UCSD-AML1 (cell line): ENCODE measurements around the gene RPSA.
"Not testable (repeated sequence)": the region's sequence is repeated elsewhere in the genome, so short reads cannot be mapped to it uniquely, and the experiment has no call there.

ENCODE experiments used
- DNase-seq: peaks from one replicate; lab custom pipeline; 2025; ENCODE audit not compliant: unreplicated experiment; lab: John Stamatoyannopoulos, UW

RPSA gene

DNA sequence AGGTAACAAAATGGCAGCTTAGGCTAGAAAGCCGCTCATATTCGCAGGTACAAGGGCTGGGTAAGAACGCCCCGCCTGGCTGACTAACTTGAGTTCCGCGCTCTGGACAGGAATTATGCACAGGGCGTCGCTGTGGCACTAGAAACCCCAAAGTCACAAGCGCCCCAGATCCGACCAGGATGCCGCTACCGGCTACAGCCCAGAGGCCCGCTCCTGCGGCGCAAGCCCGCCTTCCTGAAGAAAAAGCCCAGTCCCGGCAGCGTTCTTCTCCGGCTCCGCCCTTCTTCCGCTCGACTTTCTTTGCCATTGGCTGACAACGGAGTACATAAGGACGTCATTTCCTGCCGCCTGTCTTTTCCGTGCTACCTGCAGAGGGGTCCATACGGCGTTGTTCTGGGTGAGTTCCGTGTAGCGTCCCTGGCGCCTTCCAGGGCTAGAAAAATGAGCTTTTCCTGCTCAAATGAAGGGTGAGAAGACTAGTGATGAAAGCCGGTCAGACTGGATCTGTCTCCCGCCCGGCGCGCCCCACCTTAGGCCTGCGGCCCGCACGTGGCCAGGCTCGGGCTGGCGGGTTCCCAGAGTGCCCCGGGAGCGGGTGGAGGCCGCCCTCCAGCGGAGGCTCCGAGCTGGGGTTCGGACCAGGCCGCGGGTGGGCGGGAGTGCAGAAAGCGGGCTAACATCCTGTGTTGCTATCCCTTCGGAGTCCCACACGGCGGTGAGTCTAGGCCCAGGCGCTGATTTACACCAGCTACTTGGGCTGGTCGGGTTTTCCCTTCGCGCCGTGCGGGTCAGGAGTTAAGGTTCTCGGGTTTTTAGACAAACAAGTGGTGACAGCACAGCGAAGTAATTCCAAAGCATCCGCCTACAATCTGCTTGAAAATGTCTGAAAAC is at the start of gene RPSA:
RPSA (plus strand) TSS at position 353 of the 891 bp plus-strand sequence. CDS start 934 bp downstream, outside the sequence.
- DNase-seq = peak; percentile 96

DNA sequence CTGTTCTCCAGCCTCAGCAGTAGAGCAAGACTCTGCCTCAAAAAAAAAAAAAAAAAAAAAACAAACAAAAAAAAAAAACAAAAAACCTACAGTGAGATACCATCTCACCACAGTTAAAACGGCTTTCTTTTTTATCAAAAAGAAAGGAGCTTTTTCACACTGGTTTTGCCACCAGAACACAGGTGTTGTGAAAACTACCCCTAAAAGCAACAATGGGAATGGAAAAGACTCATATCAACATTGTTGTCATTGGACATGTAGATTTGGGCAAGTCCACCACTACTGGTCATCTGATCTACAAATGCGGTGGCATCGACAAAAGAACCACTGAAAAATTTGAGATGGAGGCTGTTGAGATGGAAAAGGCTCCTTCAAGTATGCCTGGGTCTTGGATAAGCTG is 48.2 kb upstream of the RPSA start:
- no peak for DNase-seq

DNA sequence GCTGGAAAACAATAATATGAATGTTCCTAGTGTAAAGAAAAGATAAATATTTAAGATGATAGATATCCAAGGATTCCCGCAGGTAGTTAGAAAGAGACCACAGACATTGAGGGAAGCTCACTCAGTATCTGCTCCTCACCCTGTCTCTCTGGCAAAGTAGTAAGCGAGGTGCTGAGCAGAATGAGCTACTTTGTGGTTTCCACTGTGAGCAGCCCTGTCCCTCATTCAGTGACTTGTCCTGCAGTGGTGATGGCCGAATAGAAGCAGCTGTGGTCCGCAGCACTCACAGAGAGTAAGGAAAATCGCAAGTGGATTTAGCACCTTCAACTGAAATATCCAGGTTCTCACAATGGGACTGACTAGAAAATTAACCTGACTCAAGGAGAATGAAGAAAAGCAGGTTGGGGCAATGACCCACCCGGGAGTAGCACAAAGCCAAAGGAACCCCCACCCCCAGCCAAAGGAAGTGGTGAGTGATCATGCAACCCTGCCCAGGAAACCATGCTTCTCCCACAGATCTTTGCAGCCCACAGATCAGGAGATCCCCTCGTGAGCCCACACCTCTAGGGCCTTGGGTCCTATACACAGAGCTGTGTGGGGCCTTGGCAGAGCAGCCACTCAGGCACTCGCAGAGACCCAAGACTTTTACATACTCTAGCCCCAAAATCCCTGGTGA is 45.1 kb upstream of the RPSA start:
- DNase-seq = peak; percentile 63

DNA sequence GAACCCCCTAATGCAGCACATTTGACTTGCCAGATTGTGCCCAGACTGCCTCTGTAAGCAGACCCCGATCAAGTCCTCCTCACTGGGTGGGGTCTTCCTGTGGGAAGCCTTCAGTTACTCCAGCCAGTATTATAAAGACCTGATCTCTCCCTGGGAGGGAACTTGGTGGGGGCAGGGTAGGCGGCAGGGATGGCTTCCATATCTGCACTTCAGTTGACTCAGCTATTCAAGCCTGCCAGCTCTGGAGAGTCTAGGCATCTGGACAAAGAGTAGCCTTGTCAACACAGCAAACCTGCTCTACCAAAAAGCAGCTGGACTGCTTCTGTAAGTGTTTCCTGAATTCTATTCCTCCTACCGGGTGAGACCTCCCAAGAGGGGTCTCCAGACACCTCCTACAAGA is 44.3 kb upstream of the RPSA start:
- no peak for DNase-seq

GRCh38 chr3:39362812-39363211 is 43.7 kb upstream of the RPSA start:
- DNase-seq = no peak

DNA sequence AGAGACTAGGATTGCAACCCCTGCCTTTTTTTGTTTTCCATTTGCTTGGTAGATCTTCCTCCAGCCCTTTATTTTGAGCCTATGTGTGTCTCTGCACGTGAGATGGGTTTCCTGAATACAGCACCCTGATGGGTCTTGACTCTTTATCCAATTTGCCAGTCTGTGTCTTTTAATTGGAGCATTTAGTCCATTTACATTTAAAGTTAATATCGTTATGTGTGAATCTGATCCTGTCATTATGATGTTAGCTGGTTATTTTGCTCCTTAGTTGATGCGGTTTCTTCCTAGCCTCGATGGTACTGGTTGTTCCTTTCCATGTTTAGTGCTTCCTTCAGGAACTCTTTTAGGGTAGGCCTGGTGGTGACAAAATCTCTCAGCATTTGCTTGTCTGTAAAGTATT is 36.1 kb upstream of the RPSA start:
- not testable (repeated sequence) for DNase-seq

GRCh38 chr3:39372833-39373232 is 33.7 kb upstream of the RPSA start:
- no peak for DNase-seq

GRCh38 chr3:39376959-39377634 is 29.4 kb upstream of the RPSA start:
- DNase-seq = no peak

DNA sequence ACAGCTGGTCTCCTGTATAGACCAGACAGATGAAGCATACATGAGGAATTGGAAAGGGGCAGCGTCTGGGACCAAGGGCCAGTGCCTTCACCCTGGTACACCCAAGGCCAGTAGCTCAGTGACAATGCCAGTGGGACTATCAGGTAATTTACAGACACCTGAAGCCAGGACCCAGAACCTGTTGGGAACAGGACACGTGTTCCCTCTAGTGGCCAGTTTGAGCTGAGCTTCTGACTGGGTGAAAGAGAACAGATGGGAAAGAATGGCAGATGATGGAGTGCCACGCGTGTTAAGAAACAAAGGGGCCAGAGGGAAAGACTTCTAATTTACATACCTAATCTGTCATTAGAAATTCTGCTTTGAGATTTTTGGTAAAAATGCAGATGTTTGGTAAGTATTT is 28.4 kb upstream of the RPSA start:
- no peak for DNase-seq

DNA sequence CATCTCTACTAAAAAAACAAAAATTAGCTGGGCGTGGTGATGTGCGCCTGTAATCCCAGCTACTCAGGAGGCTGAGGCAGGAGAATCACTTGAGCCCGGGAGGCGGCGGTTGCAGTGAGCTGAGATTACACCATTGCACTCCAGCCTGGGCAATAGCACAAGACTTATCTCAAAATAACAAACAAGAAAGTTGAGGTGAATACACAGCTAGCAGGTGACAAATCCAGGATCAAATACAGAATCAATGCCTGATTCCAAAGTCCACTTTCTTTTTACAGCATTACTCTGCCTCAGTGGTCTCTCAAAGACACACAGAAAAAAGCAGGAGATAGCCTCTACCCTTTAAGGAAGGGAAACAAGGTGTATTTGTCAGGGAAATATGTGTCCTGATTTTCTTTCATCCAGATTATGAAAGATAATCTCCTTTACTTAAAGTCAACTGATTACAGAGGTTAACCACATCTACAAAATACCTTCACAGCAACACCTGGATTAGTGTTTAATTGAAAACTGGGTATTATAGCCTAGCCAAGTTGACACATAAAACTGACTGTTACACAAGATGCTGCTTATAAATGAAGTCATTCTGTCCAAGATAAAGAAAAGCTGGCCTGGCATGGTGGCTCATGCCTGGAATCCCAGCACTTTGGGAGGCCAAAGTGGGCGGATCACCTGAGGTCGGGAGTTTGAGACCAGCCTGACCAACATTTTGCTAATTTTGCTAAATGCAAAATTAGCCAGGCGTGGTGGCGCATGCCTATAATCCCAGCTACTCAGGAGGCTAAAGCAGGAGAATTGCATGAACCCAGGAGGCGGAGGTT is 27.4 kb upstream of the RPSA start:
- no peak for DNase-seq

DNA sequence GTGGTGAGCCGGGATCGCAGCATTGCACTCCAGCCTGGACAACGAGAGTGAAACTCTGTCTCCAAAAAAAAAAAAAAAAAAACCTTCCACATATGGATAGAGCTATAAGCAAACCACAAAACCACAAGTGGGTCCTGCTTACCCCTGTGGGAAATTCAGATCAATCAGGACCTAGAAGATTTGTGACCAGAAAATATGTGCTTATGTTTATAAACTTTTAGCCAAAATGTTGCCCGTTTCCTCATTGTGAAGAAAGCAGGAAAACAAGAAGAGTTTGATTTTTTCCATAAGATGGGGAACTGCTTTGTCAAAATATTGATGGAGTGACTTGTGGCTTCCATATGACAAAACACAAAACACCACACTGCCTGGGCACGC is 26.8 kb upstream of the RPSA start:
- no peak for DNase-seq

DNA sequence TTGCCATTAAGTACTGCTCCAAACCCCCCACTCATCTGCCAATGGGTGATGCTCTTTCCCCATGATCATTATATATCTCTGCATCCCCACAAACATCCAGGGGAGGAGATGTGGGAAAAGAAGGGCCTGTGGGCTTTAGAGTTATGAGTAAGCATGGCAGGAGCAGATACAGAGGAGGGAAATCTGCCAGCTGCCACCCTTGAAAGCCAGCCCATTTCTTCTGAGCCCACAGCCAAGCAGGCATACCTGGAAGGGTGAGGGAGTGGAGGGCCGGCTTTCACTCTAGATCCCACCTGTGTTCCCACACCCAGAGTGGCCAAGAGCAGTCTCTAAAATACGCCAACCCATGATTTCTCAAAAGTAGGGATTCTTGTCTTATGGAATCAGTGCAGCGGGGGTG is 25.1 kb upstream of the RPSA start:
- no peak for DNase-seq

- no peak for DNase-seq
Observed at GRCh38 chr3:39383045-39383880, 23.3 kb upstream of the RPSA start, which contains the start of gene SLC25A38. SLC25A38 (plus strand) TSS chr3:39383370; CDS start chr3:39383725, 355 bp downstream.

DNA sequence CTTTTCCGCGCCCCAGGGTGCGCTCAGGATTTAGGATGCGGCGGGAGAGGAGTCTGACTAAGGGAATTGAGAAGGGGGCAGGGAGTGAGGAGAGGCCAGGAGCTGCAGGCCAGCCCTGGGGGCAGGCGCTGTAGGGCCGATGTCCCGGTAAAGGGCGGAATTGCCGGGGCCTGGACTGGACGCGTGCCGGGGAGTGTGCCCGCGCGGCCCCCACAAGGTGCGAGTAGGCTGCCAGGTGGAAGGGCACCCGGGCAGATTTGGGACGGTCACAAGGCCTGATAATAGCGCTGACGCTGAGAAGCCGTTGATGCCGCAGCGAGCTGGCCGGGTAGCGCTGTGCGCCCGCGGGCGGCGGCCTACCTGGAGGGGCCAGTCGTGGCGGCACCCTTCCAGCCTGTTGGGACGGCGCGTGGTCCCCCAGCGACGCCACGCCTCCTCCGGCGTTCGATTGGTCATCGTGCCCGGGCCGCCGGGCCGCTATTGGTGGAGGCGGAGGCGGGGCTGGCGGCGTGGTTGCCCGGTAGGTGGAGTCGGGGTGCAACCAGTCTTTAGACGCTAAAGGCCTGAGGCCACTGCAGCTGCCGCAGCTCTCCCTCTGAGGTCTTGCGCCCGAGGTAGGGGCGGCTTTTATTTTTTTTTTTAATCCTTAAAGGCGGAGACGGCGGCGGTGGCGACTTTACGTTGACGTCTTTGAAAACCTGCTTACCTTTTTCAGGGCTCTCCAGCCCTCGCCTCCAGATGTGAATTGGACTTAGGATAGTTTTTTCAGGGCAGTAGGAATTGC is 22.4 kb upstream of the RPSA start:
- no peak for DNase-seq

DNA sequence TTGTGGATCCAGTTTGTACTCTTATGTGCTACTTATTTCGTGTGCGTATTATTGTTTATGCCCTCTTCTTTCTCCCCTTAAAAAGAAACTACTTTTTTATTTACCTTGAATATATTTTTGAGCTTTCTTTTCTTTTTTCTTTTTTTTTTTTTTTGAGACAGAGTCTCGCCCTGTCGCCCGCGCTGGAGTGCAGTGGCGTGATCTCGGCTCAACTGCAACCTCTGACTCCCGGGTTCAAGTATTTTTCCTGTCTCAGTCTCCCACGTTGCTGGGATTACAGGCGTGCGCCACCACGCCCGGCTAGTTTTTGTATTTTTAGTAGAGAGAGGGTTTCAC is 21.9 kb upstream of the RPSA start:
- no peak for DNase-seq

DNA sequence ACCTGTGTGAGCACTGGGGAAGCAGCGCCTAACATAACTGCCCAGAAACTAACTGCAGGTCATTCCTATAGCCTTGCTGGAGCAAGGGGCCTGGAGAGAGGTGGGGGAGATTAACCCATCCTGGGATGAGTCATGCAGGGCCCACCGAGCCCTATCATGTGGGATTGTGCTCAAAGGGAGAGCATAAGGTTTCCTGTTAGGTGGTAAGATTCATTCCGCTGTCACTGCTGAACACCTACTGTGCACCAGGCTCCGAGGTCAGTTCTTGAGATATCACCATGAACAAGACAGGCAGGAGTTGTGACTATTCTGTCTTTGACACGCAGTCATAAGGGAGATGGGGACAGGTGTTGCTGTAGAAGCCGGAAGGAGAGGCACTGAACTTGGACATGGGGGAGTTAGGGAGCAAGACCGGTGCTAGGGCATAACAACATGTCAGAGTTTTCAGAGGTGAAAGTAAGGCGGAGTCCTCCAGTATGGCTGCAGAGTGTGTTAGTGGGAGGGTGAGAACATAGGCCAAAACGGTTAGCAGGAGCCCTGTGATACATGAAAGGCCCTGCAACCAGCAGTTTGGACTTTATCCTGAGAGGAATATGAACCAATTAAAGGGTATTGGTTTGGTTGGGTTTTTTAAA is 20.9 kb upstream of the RPSA start:
- DNase-seq = no peak

GRCh38 chr3:39386318-39386717 is 20.2 kb upstream of the RPSA start:
- no peak for DNase-seq

- no peak for DNase-seq
Observed at GRCh38 chr3:39387411-39387975, 19.0 kb upstream of the RPSA start.

GRCh38 chr3:39388153-39388552 is 18.4 kb upstream of the RPSA start:
- no peak for DNase-seq
